KBM-7 (cell line): Measurements from ENCODE around the gene IPPK.

Source experiments
- DNase-seq: peaks from one replicate; pipeline ENCODE4 v3.0.0-alpha.2; 2015
- in situ Hi-C: fragments of 300-500 bp; cut with MboI; formaldehyde crosslinking; loops from 2 replicates; pipeline ENCODE4 v1.14.3; 2020; ENCODE audit warnings: low sequenced_read_pairs, low pct_unique_long_range_greater_than_20kb, mixed read lengths

The IPPK gene, protein sequence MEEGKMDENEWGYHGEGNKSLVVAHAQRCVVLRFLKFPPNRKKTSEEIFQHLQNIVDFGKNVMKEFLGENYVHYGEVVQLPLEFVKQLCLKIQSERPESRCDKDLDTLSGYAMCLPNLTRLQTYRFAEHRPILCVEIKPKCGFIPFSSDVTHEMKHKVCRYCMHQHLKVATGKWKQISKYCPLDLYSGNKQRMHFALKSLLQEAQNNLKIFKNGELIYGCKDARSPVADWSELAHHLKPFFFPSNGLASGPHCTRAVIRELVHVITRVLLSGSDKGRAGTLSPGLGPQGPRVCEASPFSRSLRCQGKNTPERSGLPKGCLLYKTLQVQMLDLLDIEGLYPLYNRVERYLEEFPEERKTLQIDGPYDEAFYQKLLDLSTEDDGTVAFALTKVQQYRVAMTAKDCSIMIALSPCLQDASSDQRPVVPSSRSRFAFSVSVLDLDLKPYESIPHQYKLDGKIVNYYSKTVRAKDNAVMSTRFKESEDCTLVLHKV

DNA sequence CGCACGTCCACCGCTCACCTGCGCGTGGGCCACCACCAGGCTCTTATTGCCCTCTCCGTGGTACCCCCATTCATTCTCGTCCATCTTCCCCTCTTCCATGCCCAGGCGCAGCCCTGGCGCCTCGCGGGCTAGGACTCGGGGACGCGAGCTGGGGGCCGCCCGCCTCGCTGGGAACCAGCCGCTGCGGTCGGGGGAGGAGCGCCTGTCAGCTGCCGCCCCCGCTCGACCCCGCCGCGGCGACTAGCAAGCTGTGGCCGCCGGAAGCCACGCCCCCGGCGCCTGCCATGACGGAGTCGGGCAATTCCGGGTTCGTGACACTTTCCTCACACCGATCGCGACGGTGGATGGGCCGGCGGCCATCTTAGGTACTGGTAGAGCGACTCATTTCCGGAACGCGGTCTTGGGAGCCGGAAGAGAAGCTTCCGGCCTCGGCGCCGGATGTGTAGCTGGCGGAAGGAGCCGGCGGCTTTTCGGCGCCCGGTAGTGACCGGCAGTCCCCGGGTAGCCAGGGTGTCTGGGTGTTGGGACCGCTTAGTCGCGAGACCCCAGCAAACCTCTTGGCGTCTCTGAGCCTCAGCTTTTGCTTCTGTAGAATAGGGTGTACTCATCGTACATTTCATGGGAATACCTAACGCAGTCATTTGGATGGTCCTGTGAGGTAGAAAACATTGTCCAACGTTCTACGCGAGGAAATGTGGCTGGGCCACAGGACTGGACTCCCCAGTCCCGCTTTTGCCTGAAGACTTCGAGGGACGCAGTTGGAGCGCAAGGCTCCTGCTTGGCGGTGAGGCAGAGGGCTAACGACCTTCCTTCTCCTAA lies at the start of gene IPPK:
IPPK (minus strand) TSS at position 242 of the 819 bp plus-strand sequence; CDS start at position 99, 143 bp downstream.
- DNase-seq, result peak; percentile 99
- in situ Hi-C loops, result no loop called here

DNA sequence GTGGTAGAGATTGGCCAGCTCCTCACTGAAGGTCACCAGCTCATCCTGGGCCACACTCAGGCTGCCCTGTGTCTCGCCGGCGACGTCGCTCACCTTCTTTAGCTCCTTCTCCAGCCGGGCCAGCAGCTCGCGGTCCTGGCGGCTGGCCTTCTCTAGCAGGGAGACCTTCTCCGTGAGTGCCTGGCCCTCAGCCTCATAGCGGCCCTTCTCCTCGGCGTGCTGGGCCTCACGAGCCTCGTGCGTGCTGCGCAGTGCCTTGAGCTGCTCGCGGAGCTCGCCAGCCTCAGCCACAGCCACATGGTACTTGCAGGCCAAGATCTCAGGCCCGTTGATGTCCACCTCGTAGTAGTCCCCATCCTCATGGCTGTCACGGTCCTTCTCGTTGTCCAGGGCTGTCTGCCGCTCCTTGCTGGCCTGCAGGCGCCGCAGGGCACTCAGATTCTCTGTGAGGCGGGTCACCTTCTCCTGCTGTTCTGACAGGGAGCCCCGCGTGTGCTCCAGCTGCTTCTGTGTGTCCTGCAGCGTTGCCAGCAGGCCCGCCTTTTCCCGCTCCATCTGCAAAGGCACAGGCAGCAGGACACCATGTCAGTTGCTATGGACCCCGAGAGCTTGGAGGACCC lies 49.2 kb upstream of the IPPK start:
- no peak for DNase-seq
- in situ Hi-C loops, result no loop called here

DNA sequence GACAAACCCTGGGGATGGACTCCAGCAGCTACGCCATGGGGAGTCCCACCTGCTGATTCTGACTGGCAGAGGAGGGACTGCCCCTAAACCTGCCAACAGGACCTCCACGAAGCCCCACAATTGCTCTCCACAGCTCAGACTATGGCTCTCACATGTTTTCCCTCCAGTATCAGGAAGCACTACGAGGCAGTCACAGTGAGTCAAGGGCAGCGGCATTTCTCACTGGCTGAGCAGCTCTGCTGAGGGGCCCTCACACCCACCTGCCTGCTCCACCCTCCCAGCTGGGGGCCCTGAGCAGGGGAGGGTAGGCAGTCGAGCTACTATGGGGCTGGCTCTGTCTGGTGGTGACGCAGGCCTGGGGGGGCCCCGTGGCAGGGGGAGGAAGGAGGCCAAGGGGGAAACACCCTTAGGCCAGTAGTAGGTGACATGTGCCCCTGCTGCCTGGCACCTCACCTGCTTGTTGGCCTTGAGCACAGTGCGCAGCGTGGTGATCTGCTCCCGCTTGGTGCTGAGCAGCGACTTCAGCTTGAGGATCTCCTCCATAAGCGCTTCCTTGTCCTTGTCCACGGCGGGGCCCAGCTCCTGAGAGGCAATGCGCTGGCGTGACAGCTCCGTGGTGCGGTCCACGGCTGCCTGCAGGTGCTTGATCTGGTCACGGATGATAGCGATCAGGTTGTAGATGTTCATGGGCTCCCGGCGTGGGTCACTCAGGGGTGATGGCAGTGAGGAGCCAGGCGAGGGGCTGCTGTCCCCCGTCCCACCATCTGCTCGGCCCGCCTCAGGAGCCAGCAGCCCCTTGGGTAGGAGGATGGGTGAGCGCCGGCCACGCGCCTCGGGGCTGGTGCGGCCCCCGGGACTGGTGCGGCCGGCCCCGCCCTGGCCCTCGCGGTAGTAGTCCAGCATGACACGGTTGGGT lies 48.4 kb upstream of the IPPK start:
- in situ Hi-C loops, result no loop called here
- DNase-seq, result no peak

DNA sequence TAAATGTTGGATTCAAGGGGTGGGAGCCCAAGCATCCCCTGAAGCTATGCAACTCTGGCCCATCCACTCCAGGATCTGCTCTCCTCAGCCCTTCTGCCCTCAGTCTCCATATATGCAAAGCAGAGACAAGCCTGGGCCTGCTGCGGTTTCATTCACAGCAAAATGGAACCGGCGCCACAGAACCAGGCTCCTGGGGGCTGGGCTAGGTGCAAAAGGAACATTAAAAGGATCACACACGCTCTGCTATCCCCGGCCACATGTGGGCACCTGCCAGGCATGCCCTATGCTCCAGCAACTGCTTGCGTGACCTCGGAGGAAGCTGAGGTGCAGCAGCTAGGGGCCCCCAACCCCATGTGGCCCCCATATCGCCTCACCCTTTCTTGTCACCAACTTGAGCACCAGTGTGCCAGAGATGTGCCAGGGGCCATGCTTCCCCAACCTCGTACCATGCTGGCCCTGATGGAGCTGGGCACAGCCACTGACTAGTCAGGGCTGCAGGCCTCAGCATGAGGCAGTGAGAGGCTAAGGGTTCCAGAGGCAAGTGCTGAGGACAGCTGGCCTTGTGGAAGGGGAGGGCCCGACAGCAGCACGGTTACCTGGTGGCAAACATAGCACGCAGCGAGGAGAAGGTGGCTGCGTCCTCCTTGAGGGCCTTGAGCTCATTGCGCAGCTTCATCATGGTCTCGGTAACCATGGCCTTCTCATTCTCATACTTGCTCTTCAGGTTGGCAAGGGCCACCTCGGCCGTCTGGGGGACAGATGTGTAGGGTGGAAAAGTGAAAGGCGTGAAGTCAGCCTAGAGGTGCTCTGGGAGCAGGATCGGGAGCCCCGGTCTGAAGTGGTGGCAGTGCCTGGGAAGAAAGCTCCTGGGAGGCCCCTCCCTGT lies 47.5 kb upstream of the IPPK start:
- in situ Hi-C loops, result no loop called here
- no peak for DNase-seq

DNA sequence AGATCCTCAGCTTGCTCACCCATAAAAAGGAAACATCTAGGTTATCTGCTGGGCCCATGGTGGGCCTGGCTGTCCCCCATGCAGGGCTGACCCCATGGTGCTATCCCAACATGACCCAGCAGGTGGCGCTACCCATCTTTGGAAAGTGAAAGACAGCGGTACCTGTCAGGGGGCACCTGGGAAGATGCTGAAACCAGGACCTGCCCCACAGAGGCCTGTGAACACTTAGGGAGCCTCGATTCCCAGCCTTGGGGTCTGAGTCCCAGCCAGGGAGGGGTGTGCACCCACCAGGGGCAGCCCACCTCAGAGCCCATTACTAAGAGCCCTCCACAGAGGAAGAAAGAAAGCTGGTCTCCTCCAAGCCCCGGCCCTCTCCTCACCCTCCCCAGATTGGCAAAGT lies 46.6 kb upstream of the IPPK start:
- DNase-seq, result peak; percentile 69
- in situ Hi-C loops, result no loop called here

DNA sequence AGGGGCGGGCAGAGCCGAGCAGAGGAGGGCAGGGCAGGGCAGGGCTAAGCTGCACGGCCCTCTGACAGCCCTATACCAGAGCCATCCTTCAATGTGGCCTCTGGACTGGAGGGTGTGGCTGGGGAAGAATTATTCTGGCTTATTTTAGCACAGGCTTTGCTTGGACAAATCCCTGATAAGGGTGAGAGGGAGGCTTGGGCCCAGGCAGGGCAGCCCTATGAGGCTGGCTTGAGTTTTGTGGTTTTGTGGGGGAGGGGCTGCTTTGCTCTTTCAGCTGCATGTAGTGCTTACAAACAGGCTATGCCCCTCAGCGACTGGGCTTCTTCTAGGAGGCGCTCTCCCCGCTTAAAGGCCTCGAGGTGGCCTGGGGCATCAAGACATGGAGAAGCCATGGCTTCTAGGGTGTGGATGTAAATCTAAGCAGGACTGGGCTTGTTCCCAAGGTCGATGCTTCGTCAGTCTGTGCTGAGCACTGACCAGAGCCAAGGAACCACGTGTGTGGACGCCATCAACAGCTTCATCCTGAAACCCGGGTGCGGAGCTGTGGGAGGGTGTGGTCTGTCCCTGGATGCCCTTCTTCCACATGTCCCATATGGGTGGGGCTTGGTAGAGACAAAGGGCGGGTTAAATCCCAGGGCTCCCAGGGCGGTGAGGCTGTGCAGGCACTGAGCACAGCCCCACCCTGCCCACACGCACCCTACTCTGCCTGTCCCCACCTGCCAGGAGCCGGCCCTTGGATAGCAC lies 45.7 kb upstream of the IPPK start:
- no peak for DNase-seq
- in situ Hi-C loops, result no loop called here

DNA sequence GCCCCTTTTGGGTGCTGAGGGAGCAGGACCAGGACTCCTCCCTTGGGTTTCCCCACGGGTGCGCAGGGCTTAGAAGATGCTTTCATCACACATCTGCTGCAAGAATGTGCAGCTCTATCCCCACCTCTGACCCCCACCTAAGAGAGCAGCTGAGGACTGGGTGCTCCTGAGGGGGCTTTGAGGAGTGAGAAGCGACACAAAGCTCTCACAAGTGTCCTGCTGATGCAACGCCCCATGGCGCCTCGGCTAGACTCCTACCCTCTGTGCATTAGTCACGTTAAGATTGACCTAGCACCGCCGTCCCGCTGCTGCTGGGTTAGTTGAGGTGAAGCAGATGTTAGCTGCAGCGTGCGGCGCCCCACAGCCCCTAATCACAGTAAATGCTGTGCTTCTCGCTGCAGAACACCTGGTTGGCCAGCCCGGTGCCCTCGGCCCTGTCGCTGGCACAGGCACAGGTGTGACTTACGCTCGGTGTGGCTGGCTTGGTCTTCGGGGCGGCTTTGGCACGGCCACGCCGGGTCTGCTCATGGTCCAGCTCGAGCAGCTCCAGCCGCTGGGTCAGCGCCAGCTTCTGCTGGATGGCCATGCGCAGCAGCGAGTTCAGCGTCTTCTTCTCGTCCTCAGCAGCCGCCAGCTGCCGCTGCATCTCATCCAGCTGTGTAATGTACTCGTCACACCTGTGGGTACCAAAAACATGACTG lies 45.0 kb upstream of the IPPK start:
- in situ Hi-C loops, result no loop called here
- no peak for DNase-seq

DNA sequence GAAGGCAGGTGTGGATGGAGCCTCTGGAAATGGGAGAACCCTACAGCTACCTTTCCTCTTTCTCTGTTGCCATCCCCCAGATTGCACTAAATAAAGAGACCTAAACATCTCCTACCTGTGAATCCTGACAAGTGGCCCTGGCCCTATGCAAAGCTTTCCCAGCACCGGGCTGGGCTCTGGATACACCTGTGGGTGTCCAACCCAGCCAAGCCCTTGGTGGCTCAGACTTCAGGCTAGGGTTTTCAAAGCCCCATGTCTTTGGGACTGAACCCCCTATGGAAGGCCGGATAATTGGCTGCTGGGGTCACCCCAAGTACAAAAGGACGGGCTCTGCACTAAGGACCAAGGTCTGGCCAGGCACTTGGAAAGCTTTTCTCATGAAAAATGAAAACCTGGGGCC lies 44.1 kb upstream of the IPPK start:
- in situ Hi-C loops, result no loop called here

DNA sequence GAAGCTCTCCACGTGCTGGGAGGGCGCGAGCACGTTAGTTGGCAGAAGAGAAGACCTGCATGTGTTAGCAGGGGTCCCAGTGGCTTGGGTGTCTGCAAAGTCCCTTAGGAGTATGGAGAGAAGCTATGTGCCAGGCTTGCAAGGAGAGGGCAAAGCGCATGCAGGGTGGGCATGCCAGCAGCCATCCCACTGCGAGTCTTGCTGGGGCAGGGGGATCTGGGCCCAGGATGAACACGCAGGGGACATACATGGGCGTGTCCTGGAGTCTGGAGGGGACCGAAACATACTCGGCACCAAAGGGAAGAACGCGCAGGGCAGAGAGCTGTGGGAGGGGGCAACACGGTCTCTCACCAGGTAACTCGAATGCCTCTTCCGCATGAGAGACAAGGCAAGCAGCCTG lies 43.6 kb upstream of the IPPK start:
- in situ Hi-C loops, result no loop called here

More for the DNA sequence above, 44.1 kb upstream of the IPPK start:
- no peak for DNase-seq

DNA sequence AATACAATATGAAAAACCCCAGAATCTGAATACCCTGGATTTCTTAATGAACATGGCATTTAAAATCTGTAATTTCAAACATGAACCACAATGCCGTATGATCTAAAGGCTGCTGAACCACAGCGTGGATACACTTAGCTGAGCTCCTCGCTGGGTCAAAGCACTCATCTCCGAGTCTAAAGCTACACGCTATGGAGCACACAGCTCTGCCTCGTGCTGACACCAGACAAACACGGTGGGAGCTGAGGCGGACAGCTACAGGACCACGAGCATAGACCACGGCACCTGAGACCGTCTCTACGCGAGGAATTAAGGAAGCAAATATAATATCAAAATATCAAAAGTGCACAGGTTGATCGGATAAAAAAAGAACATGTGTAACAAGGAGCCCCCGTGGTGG lies 42.8 kb upstream of the IPPK start:
- in situ Hi-C loops, result no loop called here
- DNase-seq, result no peak

More for the DNA sequence above, 43.6 kb upstream of the IPPK start:
- DNase-seq, result no peak

DNA sequence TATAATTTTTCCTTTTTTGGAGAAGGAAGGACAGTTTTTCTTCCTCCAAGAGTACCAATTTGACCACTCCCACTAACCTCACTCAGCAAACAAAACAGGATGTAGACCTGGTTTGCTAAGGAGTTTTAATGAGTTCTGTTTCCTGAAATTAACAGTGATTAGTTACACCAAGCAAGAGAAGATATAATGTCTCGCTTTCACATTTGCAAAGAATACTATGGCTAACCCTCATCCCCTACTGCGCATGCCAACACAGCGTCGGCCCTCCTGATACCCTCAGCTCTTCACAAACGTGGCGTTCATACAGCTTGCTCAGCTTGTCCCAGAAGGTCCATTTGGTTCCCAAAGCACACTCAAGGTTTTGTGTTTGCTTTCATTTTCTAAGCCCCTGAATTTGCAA lies 41.9 kb upstream of the IPPK start:
- DNase-seq, result peak; percentile 41
- in situ Hi-C loops, result no loop called here

DNA sequence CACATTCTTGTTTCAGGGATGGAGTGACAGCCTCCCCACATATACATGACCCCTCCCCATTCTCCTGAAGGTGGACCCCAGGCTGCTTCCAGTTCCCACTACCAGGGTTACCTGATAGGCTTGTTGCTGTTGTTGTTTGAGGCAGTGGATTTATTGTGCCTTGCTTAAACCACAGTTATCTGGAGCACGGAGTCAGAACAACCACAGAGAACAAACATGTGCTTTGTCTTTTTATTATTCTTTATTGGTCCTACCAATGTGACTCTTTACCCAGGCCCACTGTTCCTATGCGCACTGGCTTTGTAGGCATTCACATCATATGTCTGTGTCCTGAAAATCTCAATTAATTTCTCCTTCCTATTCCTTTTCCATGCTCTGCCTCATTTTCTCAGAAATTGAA lies 41.2 kb upstream of the IPPK start:
- no peak for DNase-seq
- in situ Hi-C loops, result no loop called here

DNA sequence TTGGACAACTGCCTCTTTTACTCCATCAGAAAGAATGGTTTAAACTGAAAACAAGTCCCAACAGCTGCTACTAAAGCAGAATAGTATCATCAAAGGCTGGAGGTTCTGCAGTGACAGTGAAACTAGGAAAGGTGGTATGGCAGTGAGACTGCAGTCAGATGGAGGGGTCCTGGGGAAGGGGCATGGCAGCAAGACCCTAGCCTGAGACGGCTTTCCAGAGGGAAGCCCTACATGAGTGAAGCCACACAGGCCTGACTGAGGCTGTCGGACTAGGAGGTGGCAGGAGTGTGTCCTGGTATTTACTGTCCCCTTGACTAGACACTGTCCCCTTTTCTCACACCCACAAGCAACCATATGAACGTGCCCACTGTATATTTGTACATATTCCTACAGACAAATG lies 40.4 kb upstream of the IPPK start:
- in situ Hi-C loops, result no loop called here
- DNase-seq, result no peak

DNA sequence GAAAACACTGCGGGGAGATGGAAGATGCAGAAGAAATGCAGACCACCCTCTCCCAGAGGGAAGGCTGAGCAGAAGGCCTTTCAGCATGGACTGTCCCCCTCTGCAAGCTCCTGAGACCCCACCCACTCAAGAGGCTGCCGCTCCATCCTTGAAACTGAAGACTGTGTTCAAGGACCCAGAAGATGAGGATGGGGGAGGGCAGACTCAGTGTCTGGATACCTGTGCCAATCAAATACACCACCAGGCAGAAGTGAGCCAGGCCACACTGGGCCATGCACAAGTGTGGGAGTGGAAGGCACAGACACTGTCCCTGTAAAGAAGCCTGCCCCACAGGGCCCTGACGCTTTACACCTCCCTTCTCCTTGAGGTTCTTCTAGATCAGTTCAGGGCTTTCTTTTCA lies 40.0 kb upstream of the IPPK start:
- in situ Hi-C loops, result no loop called here
- no peak for DNase-seq

DNA sequence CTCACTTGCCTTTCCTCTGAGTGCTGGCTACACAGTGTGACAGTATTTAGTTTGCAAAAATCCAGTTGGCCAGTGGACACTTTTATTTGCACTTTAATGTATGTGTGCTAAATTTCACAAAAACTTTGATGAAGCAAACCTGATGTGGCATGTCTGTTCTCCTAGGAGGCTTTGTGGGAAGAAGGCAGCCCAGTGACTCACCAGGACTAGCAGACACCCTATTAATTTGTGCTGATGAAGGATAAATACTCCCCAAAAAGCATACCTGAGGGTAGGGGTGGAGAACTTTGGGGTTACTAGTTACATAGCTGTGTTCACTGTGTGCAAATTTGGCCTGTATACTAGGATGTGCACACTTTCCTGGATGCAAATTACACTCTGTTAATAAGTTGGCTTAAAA lies 39.3 kb upstream of the IPPK start:
- no peak for DNase-seq
- in situ Hi-C loops, result no loop called here

DNA sequence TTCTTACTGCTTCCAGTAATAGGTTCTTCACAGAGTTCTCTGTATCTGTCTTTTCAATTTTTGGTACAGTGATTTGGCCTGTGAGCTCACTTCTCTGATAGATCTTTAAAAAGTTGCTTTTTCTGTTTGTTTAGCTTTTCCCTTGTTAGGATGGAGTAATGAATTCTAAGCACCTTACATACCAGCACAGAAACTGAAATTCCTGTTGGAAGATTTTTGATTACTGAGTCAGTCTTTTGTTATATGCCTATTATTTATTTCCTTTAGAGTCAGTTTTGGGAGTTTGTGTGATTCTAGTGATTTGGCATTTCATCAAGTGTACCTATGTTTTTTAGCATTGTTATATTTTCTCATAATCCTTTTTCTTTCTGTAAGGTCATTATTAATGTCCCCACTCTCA lies 37.6 kb upstream of the IPPK start:
- no peak for DNase-seq
- in situ Hi-C loops, result no loop called here
